PFSK-1 (cell line): Measurements from ENCODE around the gene CHST9.

Experiments
- FOXP2 ChIP-seq: optimal IDR thresholded peaks from 2 replicates; pipeline ENCODE3; 2011; ENCODE audit warnings: borderline replicate concordance, control low read depth, inconsistent platforms; ENCODE audit not compliant: insufficient read depth; ENCODE audit errors: extremely low read length, extremely low read depth
- POLR2AphosphoS5 ChIP-seq: IDR thresholded peaks from 2 replicates; pipeline ENCODE4 v1.6.1; 2012; ENCODE audit warnings: low read depth, mild to moderate bottlenecking, control low read depth, low read length, moderate library complexity
- REST ChIP-seq, 2 experiments: IDR thresholded peaks; 2 replicates each; pipeline versions ENCODE4 v1.6.1 to v1.8.0; 2011 to 2012; ENCODE audit warnings: low read depth in 2 of 2, low read length in 2 of 2, control low read depth in 1 of 2, inconsistent platforms in 1 of 2, mild to moderate bottlenecking in 1 of 2, moderate library complexity in 1 of 2; ENCODE audit not compliant: insufficient read depth in 1 of 2
- TAF1 ChIP-seq: IDR thresholded peaks from 2 replicates; pipeline ENCODE4 v1.6.1; 2012; ENCODE audit warnings: low read length, control low read depth, borderline replicate concordance; ENCODE audit not compliant: insufficient read depth

- TF ChIP-seq POLR2AphosphoS5 (no peak), REST (IDR thresholded peaks at IDR 0.05; ENCODE audit: insufficient read depth in 1 of 2, low read depth in 2 of 2, low read length in 2 of 2) (no peak), TAF1 (no peak), FOXP2 (no peak)
Measured at GRCh38 chr18:26862084-26862483, 323.0 kb downstream of the CHST9 start.
